ENCODE measurements around the gene EFNA2. TPM values are rescaled to one million over a fixed set of nuclear protein-coding genes. Genes with fewer than 3 reads are reported as not detected.
A peak's percentile ranks its signal among the peaks of the same experiment; 100 is the strongest.

EFNA2 gene
- total and polyA plus RNA-seq, 2 of the 8 experiments (the other 6 are each of a cell fraction or from before 2014, with no cell fraction given), result 4.0 to 7.0 TPM

GRCh38 chr19:1286487-1287353 lies 1.0 kb downstream of the EFNA2 start:
- H2BK5ac ChIP-seq (ENCODE audit: low read depth, low read length), result no peak overlapping the region
- no peak overlapping the region for H4K91ac ChIP-seq (replicated peaks; ENCODE audit: insufficient read length, low read length)
- H3K27ac ChIP-seq (ENCODE audit: low read depth, low read length), result no peak overlapping the region
- H2BK15ac ChIP-seq (ENCODE audit: low read length), result no peak overlapping the region
- H2AK5ac ChIP-seq (ENCODE audit: low read depth, low read length), result no peak overlapping the region
- no peak overlapping the region for H2BK12ac ChIP-seq (ENCODE audit: low read depth, low read length)
- no peak overlapping the region for H4K5ac ChIP-seq (ENCODE audit: insufficient read length, low read depth, low read length)
- H3K4me3 ChIP-seq (ENCODE audit: extremely low read depth in 1 of 4, insufficient read depth in 2 of 4, low read depth in 3 of 4, low read length in 4 of 4), result peak overlapping the region; percentile 47 to 67 (median 49)
- no peak overlapping the region for H3K9ac ChIP-seq (replicated peaks in 1 of 4; ENCODE audit: extremely low read depth in 1 of 4, low read depth in 3 of 4, low read length in 3 of 4)
- no peak overlapping the region for H2AFZ ChIP-seq (ENCODE audit: low read length)
- peaks cover 5% of the 10 kb centered on the region; the same call in 1 of the 2 replicates for H3K23me2 ChIP-seq (ENCODE audit: low read depth, low read length)
- H3K14ac ChIP-seq (ENCODE audit: insufficient read length), result no peak overlapping the region
- no peak overlapping the region for H3K4ac ChIP-seq (replicated peaks; ENCODE audit: insufficient read length, low read depth, low read length)
- no peak overlapping the region for H2BK120ac ChIP-seq (replicated peaks; ENCODE audit: low read depth, low read length)
- TF ChIP-seq PHF8 (conservative IDR thresholded peaks at IDR 0.05; ENCODE audit: low read depth, low read length), result no peak
- no peak for TF ChIP-seq RAD21 (IDR thresholded peaks at IDR 0.05 in 1 of 2, conservative IDR thresholded peaks at IDR 0.05 in 1 of 2; ENCODE audit: low read depth in 2 of 2, low read length in 2 of 2)
- no peak for TF ChIP-seq ASH2L (IDR thresholded peaks at IDR 0.05; ENCODE audit: low read length)
- TF ChIP-seq HDAC2 (IDR thresholded peaks at IDR 0.05; ENCODE audit: borderline replicate concordance in 1 of 2, low read depth in 2 of 2, low read length in 2 of 2), result no peak
- TF ChIP-seq RNF2 (IDR thresholded peaks at IDR 0.05; ENCODE audit: borderline replicate concordance, low read depth, low read length, missing control alignments, poor library complexity, severe bottlenecking), result no peak
- TF ChIP-seq RFX5 (IDR thresholded peaks at IDR 0.05; ENCODE audit: borderline replicate concordance, low read depth, low read length), result no peak
- TF ChIP-seq SIN3A (conservative IDR thresholded peaks at IDR 0.05 in 1 of 2, IDR thresholded peaks at IDR 0.05 in 1 of 2; ENCODE audit: low read depth in 1 of 2, low read length in 2 of 2), result no peak
- no peak for TF ChIP-seq CBX5 (IDR thresholded peaks at IDR 0.05; ENCODE audit: low read depth, low read length)
- no peak for DNase-seq (ENCODE audit: low read depth in 1 of 2, low spot score in 2 of 2)
- peaks cover 0 to 4% of the 10 kb centered on the region in 2 experiments for H4K20me1 ChIP-seq (replicated peaks in 1 of 2; ENCODE audit: control insufficient read depth in 1 of 2, insufficient read depth in 2 of 2, low read length in 2 of 2)
- no peaks in the 10 kb centered on the region for H3K79me2 ChIP-seq (ENCODE audit: control insufficient read depth in 1 of 2, insufficient read depth in 2 of 2, low read length in 2 of 2)
- no peak for FAIRE-seq
- peak overlapping the region; percentile 79 for H4K8ac ChIP-seq (ENCODE audit: extremely low read depth, insufficient read depth, low read length)
- no peak overlapping the region for H3K23ac ChIP-seq (ENCODE audit: insufficient read length)
- peak overlapping the region; percentile 32 to 79; a peak in 3 of 4 replicates for H3K4me2 ChIP-seq (ENCODE audit: insufficient read depth in 1 of 2, low read depth in 2 of 2, low read length in 2 of 2)
- no peaks in the 10 kb centered on the region for H3K9me3 ChIP-seq (ENCODE audit: insufficient read depth in 2 of 2, low read depth in 1 of 2, low read length in 1 of 2)
- CTCF ChIA-PET (ENCODE audit: partially characterized antibody), result interaction anchor here (1.1 kb wide), 1 partner anchor 29 kb away, joined by 3 read pairs; no protein-coding TSS in a partner anchor
- POLR2A ChIA-PET (ENCODE audit: partially characterized antibody), result interaction anchor here (0.8 to 2.2 kb wide), 8 partner anchors 14 to 84 kb away, joined by 3 to 11 read pairs (median 4); partner anchors contain the start of genes CIRBP and MIDN
- H2BK20ac ChIP-seq (ENCODE audit: low read length), result no peak overlapping the region
- H3K56ac ChIP-seq (replicated peaks; ENCODE audit: insufficient read length, low read depth, low read length), result peak overlapping the region; percentile 16
- H3K18ac ChIP-seq (ENCODE audit: extremely low read depth, low read length), result no peak overlapping the region
- no peaks in the 10 kb centered on the region for H3K36me3 ChIP-seq (ENCODE audit: control insufficient read depth in 2 of 4, insufficient read depth in 4 of 4, low read length in 3 of 4)
- peaks cover 0 to 21% (median 12%) of the 10 kb centered on the region in 4 experiments; a peak in 5 of 7 replicates for H3K27me3 ChIP-seq (replicated peaks in 1 of 4; ENCODE audit: control insufficient read depth in 3 of 4, extremely low read depth in 1 of 4, insufficient read depth in 3 of 4, low read length in 3 of 4)
- WGBS, 2 experiments (ENCODE audit: extremely low coverage in 1 of 2, insufficient coverage in 1 of 2, insufficient read length in 1 of 2, insufficient replicate concordance in 2 of 2, low coverage in 1 of 2, low lambda C conversion rate in 2 of 2, missing lambda C conversion rate in 1 of 2), result 55% methylated on average over 30 of the region's 38 CpGs; no CpG with 5 or more reads in 1 of the 2 experiments
- H3K4me1 ChIP-seq (replicated peaks in 1 of 4; ENCODE audit: control insufficient read depth in 3 of 4, insufficient read depth in 4 of 4, low read length in 3 of 4), result peaks cover 0 to 21% (median 9%) of the 10 kb centered on the region in 4 experiments; a peak in 5 of 7 replicates
- no peaks in the 10 kb centered on the region for H3K79me1 ChIP-seq (ENCODE audit: low read depth, low read length)
